C4-2B (cell line): ENCODE data around the gene GTF2IRD1.

Source experiments
- ZFX ChIP-seq: fragments of 450-650 bp; IDR thresholded peaks from 2 replicates; pipeline ENCODE4 v1.6.1; 2017
- TF ChIP-seq, protein P1 (sequence below): fragments of 450-650 bp; conservative IDR thresholded peaks from 2 replicates; pipeline ENCODE4 v1.5.1; 2017; ENCODE audit warnings: mild to moderate bottlenecking

GRCh38 chr7:74503943-74504342 lies 50.2 kb downstream of the GTF2IRD1 start:
- TF ChIP-seq ZFX = no peak
- TF ChIP-seq, protein P1, sequence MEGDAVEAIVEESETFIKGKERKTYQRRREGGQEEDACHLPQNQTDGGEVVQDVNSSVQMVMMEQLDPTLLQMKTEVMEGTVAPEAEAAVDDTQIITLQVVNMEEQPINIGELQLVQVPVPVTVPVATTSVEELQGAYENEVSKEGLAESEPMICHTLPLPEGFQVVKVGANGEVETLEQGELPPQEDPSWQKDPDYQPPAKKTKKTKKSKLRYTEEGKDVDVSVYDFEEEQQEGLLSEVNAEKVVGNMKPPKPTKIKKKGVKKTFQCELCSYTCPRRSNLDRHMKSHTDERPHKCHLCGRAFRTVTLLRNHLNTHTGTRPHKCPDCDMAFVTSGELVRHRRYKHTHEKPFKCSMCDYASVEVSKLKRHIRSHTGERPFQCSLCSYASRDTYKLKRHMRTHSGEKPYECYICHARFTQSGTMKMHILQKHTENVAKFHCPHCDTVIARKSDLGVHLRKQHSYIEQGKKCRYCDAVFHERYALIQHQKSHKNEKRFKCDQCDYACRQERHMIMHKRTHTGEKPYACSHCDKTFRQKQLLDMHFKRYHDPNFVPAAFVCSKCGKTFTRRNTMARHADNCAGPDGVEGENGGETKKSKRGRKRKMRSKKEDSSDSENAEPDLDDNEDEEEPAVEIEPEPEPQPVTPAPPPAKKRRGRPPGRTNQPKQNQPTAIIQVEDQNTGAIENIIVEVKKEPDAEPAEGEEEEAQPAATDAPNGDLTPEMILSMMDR = no peak
